H1 (cell line): ENCODE results near the gene CNPY3. TPM values are rescaled to one million over a fixed set of nuclear protein-coding genes. Genes with fewer than 3 reads are reported as not detected.

Experiments used
- CTCF ChIA-PET: fragments of 300-600 bp; sonication (Branson Sonifier 250); formaldehyde crosslinking; loops from one replicate; lab custom pipeline; 2021; ENCODE audit not compliant: partially characterized antibody; lab: Charles Lee
- POLR2A ChIA-PET: fragments of 300-600 bp; sonication (Branson Sonifier 250); formaldehyde crosslinking; loops from one replicate; lab custom pipeline; 2021; ENCODE audit warnings: inconsistent platforms; ENCODE audit not compliant: partially characterized antibody; lab: Charles Lee
- DNase-seq, 2 experiments: peaks; one replicate each; pipeline versions ENCODE4 v3.0.0 to v3.0.0-alpha.2; 2010 to 2022; ENCODE audit warnings: low spot score in 2 of 2, low read depth in 1 of 2, mixed read lengths in 1 of 2
- FAIRE-seq: peaks from 2 replicates; lab custom pipeline; 2011; peaks lifted over from hg19 to GRCh38; lab: Jason Lieb, UNC
- H2AFZ ChIP-seq: 2 replicates; pipeline ENCODE4 v1.8.1; 2012; ENCODE audit warnings: low read length, inconsistent platforms
- H2AK5ac ChIP-seq: 2 replicates; pipeline ENCODE4 v1.6.1; 2013; ENCODE audit warnings: low read depth, low read length
- H2BK120ac ChIP-seq: replicated peaks from 2 replicates; pipeline ENCODE3; 2013; ENCODE audit warnings: low read depth, low read length, inconsistent platforms
- H2BK12ac ChIP-seq: 2 replicates; pipeline ENCODE4 v1.6.1; 2013; ENCODE audit warnings: low read depth, low read length
- H2BK15ac ChIP-seq: 2 replicates; pipeline ENCODE4 v1.6.1; 2013; ENCODE audit warnings: low read length
- H2BK20ac ChIP-seq: 2 replicates; pipeline ENCODE4 v1.6.1; 2013; ENCODE audit warnings: low read length
- H2BK5ac ChIP-seq: 2 replicates; pipeline ENCODE4 v1.6.1; 2013; ENCODE audit warnings: low read depth, low read length
- H3K14ac ChIP-seq: 2 replicates; pipeline ENCODE4 v1.6.1; 2013; ENCODE audit warnings: inconsistent platforms; ENCODE audit not compliant: insufficient read length
- H3K18ac ChIP-seq: 2 replicates; pipeline ENCODE4 v1.6.1; 2013; ENCODE audit warnings: low read length; ENCODE audit errors: extremely low read depth
- H3K23ac ChIP-seq: 2 replicates; pipeline ENCODE4 v1.6.1; 2013; ENCODE audit warnings: inconsistent platforms; ENCODE audit not compliant: insufficient read length
- H3K23me2 ChIP-seq: 2 replicates; pipeline ENCODE4 v1.6.1; 2013; ENCODE audit warnings: low read depth, low read length
- H3K27ac ChIP-seq: 2 replicates; pipeline ENCODE4 v1.6.1; 2011; ENCODE audit warnings: low read depth, low read length, inconsistent platforms
- H3K27me3 ChIP-seq, 4 experiments: replicated peaks in 1 of 4; 1 replicate in 1 of 4; 2 replicates in 3 of 4; pipeline versions ENCODE4 v1.6.1 to v1.8.1; 2011 to 2013; ENCODE audit warnings: low read length in 3 of 4, mild to moderate bottlenecking in 3 of 4, inconsistent platforms in 2 of 4, mixed read lengths in 2 of 4, moderate library complexity in 1 of 4; ENCODE audit not compliant: control insufficient read depth in 3 of 4, insufficient read depth in 3 of 4; ENCODE audit errors: extremely low read depth in 1 of 4
- H3K36me3 ChIP-seq, 4 experiments: 2 replicates each; pipeline versions ENCODE4 v1.6.1 to v1.8.1; 2011 to 2013; ENCODE audit warnings: mild to moderate bottlenecking in 4 of 4, low read length in 3 of 4, moderate library complexity in 2 of 4, control low read depth in 1 of 4, inconsistent platforms in 1 of 4; ENCODE audit not compliant: insufficient read depth in 4 of 4, control insufficient read depth in 2 of 4
- H3K4ac ChIP-seq: replicated peaks from 2 replicates; pipeline ENCODE3; 2013; ENCODE audit warnings: low read length, low read depth, mixed read lengths, inconsistent platforms; ENCODE audit not compliant: insufficient read length
- H3K4me1 ChIP-seq, 4 experiments: replicated peaks in 1 of 4; 1 replicate in 1 of 4; 2 replicates in 3 of 4; pipeline versions ENCODE4 v1.6.1 to v1.8.1; 2011 to 2013; ENCODE audit warnings: low read length in 3 of 4, inconsistent platforms in 2 of 4, mixed read lengths in 1 of 4; ENCODE audit not compliant: insufficient read depth in 4 of 4, control insufficient read depth in 3 of 4
- H3K4me2 ChIP-seq, 2 experiments: 2 replicates each; pipeline versions ENCODE4 v1.6.1 to v1.8.1; 2011 to 2013; ENCODE audit warnings: low read depth in 2 of 2, low read length in 2 of 2, control low read depth in 1 of 2, inconsistent platforms in 1 of 2, mild to moderate bottlenecking in 1 of 2; ENCODE audit not compliant: insufficient read depth in 1 of 2
- H3K4me3 ChIP-seq, 4 experiments: fragments of 200-600, 300-600 bp in 1 of 4; sonication (generic), shearing (Covaris generic), sonication (Bioruptor Twin) in 1 of 4; 2 replicates each; pipeline versions ENCODE4 v1.5.1 to v1.8.1; 2011 to 2016; ENCODE audit warnings: low read length in 4 of 4, low read depth in 3 of 4, control low read depth in 2 of 4, inconsistent platforms in 2 of 4, mild to moderate bottlenecking in 2 of 4, mixed read lengths in 1 of 4, moderate library complexity in 1 of 4; ENCODE audit not compliant: insufficient read depth in 2 of 4; ENCODE audit errors: extremely low read depth in 1 of 4
- H3K56ac ChIP-seq: replicated peaks from 2 replicates; pipeline ENCODE3; 2013; ENCODE audit warnings: low read depth, mild to moderate bottlenecking, mixed read lengths, low read length, inconsistent platforms; ENCODE audit not compliant: insufficient read length
- H3K79me1 ChIP-seq: 2 replicates; pipeline ENCODE4 v1.6.1; 2013; ENCODE audit warnings: low read depth, low read length, control low read depth
- H3K79me2 ChIP-seq, 2 experiments: 2 replicates each; pipeline versions ENCODE4 v1.6.1 to v1.8.1; 2012 to 2013; ENCODE audit warnings: low read length in 2 of 2, mild to moderate bottlenecking in 2 of 2, inconsistent platforms in 1 of 2; ENCODE audit not compliant: insufficient read depth in 2 of 2, control insufficient read depth in 1 of 2
- H3K9ac ChIP-seq, 4 experiments: replicated peaks in 1 of 4; 1 replicate in 1 of 4; 2 replicates in 3 of 4; pipeline versions ENCODE4 v1.6.1 to v1.8.1; 2011 to 2013; ENCODE audit warnings: low read depth in 3 of 4, low read length in 3 of 4, control low read depth in 2 of 4, mild to moderate bottlenecking in 2 of 4, moderate library complexity in 2 of 4, inconsistent platforms in 1 of 4; ENCODE audit errors: extremely low read depth in 1 of 4
- H3K9me3 ChIP-seq, 2 experiments: 2 replicates each; pipeline versions ENCODE4 v1.6.1 to v1.8.1; 2012 to 2013; ENCODE audit warnings: mild to moderate bottlenecking in 2 of 2, moderate library complexity in 2 of 2, control low read depth in 1 of 2, inconsistent platforms in 1 of 2, low read depth in 1 of 2, low read length in 1 of 2, mixed read lengths in 1 of 2; ENCODE audit not compliant: insufficient read depth in 2 of 2
- H4K20me1 ChIP-seq, 2 experiments: replicated peaks in 1 of 2; 2 replicates each; pipeline versions ENCODE3 to v1.8.1; 2011 to 2013; ENCODE audit warnings: inconsistent platforms in 2 of 2, low read length in 2 of 2, mild to moderate bottlenecking in 1 of 2; ENCODE audit not compliant: insufficient read depth in 2 of 2, control insufficient read depth in 1 of 2
- H4K5ac ChIP-seq: 2 replicates; pipeline ENCODE4 v1.6.1; 2013; ENCODE audit warnings: low read length, low read depth, mixed read lengths, inconsistent platforms; ENCODE audit not compliant: insufficient read length
- H4K8ac ChIP-seq: 2 replicates; pipeline ENCODE4 v1.8.0; 2013; ENCODE audit warnings: mild to moderate bottlenecking, moderate library complexity, low read length, inconsistent platforms; ENCODE audit not compliant: insufficient read depth; ENCODE audit errors: extremely low read depth
- H4K91ac ChIP-seq: replicated peaks from 2 replicates; pipeline ENCODE3; 2013; ENCODE audit warnings: low read length, mixed read lengths, inconsistent platforms; ENCODE audit not compliant: insufficient read length
- POLR2AphosphoS5 ChIP-seq: IDR thresholded peaks from 2 replicates; pipeline ENCODE4 v1.6.1; 2011; ENCODE audit warnings: low read depth, low read length
- RXRA ChIP-seq: IDR thresholded peaks from 2 replicates; pipeline ENCODE4 v1.6.1; 2011; ENCODE audit warnings: low read depth, mild to moderate bottlenecking, low read length, moderate library complexity; ENCODE audit not compliant: insufficient read depth
- WGBS, 2 experiments: shearing (Covaris generic) in 1 of 2; methylation state at CpG; one replicate each; pipeline versions ENCODE4 v1.1.6 to v1.1.7; 2013 to 2015; ENCODE audit warnings: low lambda C conversion rate in 2 of 2, mixed read lengths in 2 of 2, inconsistent platforms in 1 of 2, low coverage in 1 of 2, missing lambda C conversion rate in 1 of 2; ENCODE audit not compliant: insufficient replicate concordance in 2 of 2, insufficient coverage in 1 of 2, insufficient read length in 1 of 2; ENCODE audit errors: extremely low coverage in 1 of 2, missing lambda C conversion rate in 1 of 2; 5-methylcytosine and 5-hydroxymethylcytosine counted together
- polyA plus RNA-seq, 7 experiments: library from polyadenylated mRNA; depleted of rRNA in 3 of 7; stranded (reverse) in 5 of 7; unstranded in 2 of 7; fragments of >200 nt in 5 of 7; fragments of 200-250 nt in 2 of 7; gene quantifications; 1 replicate in 5 of 7; 2 replicates in 1 of 7; 4 replicates in 1 of 7; pipeline versions ENCODE4 v1.2.1 to v1.2.3, GENCODE V29; 2011 to 2013; ENCODE audit warnings: missing spikeins in 2 of 7, mixed read lengths in 2 of 7
- total RNA-seq: library from RNA; stranded (reverse); fragmentation: NEBNext Ultra II Directional; extraction: Animal tissue kit (Norgen Biotek cat#: 25700); gene quantifications from 2 replicates; pipeline ENCODE4 v1.2.1, GENCODE V29; 2021

CNPY3 gene
- total and polyA plus RNA-seq, 2 of the 8 experiments (the other 6 are each of a cell fraction or from before 2014, with no cell fraction given): 49.6 to 64.5 TPM

GRCh38 chr6:42938987-42939809 lies 9.9 kb downstream of the CNPY3 start:
- Histone ChIP-seq H2AFZ (no peak overlapping the region), H3K4me3 (no peak overlapping the region), H3K18ac (no peak overlapping the region), H3K9ac (no peak overlapping the region; a peak in 1 of 7 replicates), H3K36me3 (peaks cover 3 to 40% (median 20%) of the 10 kb centered on the region in 4 experiments; a peak in 7 of 8 replicates), H3K4me2 (peak overlapping the region in 1 of 2 experiments; percentile 13; a peak in 1 of 4 replicates), H2BK15ac (no peak overlapping the region), H3K27me3 (no peaks in the 10 kb centered on the region), H2AK5ac (no peak overlapping the region; the same call in 1 of the 2 replicates), H4K20me1 (peaks cover 0 to 2% of the 10 kb centered on the region in 2 experiments), H2BK5ac (peak overlapping the region; percentile 32; the same call in 1 of the 2 replicates), H4K5ac (no peak overlapping the region), H2BK20ac (no peak overlapping the region), H3K27ac (no peak overlapping the region), H3K14ac (no peak overlapping the region), H3K4me1 (peaks cover 0 to 6% (median 1%) of the 10 kb centered on the region in 4 experiments; a peak in 4 of 7 replicates), H3K4ac (no peak overlapping the region), H3K23ac (no peak overlapping the region), H3K79me1 (peaks cover 2% of the 10 kb centered on the region; the same call in 1 of the 2 replicates), H4K91ac (no peak overlapping the region), H3K23me2 (no peaks in the 10 kb centered on the region), H4K8ac (no peak overlapping the region), H3K79me2 (peaks cover 0 to 9% of the 10 kb centered on the region in 2 experiments; a peak in 2 of 4 replicates), H2BK120ac (no peak overlapping the region), H2BK12ac (no peak overlapping the region), H3K56ac (no peak overlapping the region), H3K9me3 (no peaks in the 10 kb centered on the region)
- no peak for DNase-seq
- FAIRE-seq: no peak
- WGBS, 2 experiments: 86% methylated on average over 8 of the region's 9 CpGs; no CpG with 5 or more reads in 1 of the 2 experiments
- POLR2A ChIA-PET: interaction anchor here (0.9 to 2.2 kb wide), 6 partner anchors 10 to 204 kb away, joined by 3 to 13 read pairs (median 4); partner anchors contain the start of genes CNPY3 and GNMT
- TF ChIP-seq POLR2AphosphoS5 (peak; percentile 22; the same call in 1 of the 2 replicates), RXRA (no peak)
- CTCF ChIA-PET: interaction anchor here (1.0 to 1.4 kb wide), 3 partner anchors 28 to 72 kb away, joined by 3 to 5 read pairs (median 4); no protein-coding TSS in a partner anchor
